CMK (cell line): ENCODE results near the gene CCDC188.

Source experiments
- DNase-seq: peaks from one replicate; pipeline ENCODE4 v3.0.0-alpha.2; 2010; ENCODE audit warnings: low read depth

CCDC188 gene

GRCh38 chr22:20150381-20151275 is at the start of gene CCDC188:
Gene CCDC188, minus strand, starts transcription at chr22:20151055. Its CDS starts 69 bp downstream, at chr22:20150986.
- DNase-seq: no peak

DNA sequence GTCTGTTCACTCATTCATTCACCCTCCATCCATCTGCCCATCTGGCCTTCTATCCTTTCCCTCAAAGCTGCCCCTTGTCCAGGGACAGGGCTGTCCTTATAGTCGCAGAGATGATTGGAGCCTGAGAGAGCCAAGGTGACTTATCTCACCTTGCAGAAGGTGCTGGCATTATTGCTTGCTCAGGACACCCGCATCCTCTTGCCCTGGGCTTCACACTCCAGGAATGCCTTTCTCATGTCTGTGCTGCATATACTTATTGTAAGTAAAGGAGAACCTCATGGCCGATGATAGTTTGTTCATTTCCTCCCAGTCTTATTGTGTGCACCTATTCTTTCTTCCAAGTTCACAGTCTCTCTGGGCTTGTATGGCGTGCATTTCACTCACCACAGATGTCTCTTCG is 49.1 kb upstream of the CCDC188 start:
- DNase-seq: no peak

GRCh38 chr22:20199413-20199842 is 48.6 kb upstream of the CCDC188 start:
- DNase-seq: no peak

DNA sequence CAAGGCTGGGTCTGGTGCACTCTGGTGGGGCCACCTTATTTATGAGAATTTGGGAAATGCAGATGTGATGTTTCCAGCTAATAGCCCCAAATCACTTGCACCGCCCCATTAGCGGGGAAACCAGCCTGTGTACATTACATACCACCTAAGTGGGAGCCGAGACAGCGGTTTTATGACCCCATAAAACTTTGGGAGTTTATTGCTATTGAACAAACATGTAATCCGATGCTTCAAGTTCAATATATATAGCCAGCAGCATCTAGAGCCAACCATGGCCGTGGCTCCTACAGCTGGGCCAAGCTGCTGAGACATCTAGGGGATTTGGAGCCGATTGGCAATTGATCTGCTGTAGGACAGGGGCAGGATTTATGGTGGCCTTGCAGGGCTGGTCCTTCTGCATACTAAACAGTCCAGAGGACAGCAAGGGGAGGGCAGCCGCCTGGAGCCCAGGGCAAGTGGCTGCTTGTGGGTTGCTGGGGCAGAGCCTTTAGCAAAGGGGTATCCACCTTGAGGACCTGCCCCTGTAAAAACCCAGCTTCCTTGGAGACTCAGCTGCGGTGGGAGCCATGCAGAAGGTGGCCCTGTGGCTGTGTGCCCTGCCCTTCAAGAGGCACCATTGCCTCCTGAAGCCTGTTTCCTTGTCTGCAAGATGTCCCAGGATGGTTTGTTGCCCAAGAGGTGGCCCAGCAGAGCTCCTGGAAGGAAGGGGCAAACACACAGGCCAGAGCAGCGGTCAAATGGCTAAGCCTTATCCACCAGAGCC is 47.9 kb upstream of the CCDC188 start:
- DNase-seq: no peak

DNA sequence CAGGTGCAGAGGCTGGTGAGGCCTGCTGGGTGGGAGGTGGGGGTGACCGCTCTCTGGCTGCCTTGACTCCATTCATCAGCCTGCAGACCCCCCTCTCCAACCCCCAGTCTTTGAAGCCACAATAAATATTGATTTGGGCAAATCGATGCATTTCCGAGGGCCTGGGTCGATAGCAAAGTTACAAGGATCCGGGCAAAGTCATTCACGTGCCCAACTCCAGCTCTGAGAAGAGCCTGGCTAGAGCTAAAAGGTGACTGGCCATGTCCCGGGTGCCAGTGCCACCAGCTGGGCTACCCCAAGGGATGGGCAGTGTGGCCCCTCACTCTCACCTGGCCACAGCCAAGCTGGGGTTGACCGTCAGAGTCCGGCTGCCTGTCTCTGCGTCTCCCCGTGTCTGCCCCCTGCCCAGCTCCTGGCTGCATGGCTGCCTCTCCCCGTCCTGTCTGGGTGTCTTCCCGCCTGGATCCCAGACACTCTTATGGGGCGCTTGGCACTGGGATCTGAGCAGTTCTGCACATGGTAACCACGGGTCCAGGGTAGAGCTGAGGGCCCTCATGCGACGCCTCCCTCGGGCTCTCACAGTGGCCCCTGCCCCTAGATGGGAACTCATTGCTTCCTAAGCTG is 46.7 kb upstream of the CCDC188 start:
- DNase-seq: no peak

DNA sequence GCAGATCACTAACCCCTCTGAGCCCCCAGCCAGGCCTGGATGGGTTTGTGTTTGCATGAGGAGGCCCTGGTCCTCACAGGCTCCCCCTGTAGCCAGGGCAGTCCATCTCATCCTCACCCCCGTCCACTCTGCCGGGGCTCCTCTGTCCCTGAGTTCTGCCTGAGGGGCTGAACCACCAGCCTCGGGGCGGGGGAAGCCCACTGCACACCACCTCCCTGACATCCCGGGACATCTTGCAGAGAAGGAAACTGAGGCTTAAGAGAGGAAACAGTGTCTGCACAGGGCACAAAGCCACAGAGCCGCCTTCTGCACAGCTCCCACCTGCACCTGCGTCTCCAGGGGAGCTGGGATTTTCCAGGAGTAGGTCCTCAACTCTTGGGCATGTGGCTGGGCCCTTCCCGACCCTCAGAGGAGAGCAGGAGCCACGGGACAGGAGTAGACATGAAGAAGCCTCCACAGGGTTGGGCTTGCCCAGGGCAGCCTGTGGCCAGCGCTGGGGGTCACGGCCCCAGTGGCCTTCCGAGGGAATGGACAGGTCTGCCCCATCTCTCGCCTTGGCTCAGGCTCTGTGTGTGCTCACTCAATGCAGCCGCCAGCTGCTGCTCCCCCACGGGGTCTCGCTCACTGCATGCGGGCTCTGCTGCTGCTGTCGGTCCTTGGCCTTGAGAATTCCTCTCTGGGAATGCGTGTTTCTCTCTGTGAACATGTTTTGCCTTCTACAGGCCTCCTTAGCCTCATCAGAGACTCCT is 45.4 kb upstream of the CCDC188 start:
- DNase-seq: no peak

DNA sequence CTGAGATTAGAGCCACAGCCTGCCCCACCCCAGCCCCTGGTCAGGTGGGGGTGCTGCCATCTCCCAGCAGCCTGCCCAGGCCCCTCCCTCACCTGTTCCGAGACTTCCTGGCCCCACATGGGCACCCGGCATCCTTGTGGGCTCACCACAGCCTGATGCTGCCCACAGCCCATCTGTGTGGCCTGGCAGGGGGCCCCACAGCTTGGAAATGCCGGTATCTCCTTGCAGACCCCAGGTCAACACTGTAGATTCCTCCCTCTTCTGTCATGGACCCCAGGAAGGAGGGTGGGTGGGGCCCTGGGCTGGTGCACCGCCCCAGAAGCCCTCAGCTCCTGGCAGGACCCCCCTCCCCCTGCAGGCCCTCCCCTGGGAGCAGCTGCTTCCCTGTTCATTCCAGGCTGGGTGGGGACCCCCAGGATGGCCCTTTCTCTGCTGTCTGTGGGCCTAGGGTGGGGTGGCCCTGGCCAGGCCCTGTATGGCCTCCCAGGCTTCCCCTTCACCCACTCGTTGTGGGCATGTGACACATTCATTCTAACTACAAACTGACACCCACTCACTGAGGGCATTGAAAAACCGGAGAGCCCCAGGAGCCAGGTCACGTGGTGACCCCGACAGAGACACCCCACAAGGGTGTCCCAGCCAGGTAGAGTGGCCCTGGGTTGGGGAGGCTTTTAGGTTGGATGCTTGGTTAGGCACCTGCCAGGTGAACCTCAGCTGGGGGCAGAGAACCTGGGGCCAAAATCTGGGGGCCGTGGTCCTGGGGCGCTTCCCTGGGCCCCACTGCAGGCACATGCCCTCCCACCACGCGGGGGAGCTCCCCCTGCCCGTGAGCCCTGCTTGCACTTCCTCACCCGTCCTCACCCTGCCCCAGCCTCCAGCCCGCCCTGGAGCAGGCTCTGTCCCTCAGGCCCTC is 44.1 kb upstream of the CCDC188 start:
- no peak for DNase-seq

GRCh38 chr22:20193761-20194494 is 43.1 kb upstream of the CCDC188 start:
- DNase-seq: no peak

DNA sequence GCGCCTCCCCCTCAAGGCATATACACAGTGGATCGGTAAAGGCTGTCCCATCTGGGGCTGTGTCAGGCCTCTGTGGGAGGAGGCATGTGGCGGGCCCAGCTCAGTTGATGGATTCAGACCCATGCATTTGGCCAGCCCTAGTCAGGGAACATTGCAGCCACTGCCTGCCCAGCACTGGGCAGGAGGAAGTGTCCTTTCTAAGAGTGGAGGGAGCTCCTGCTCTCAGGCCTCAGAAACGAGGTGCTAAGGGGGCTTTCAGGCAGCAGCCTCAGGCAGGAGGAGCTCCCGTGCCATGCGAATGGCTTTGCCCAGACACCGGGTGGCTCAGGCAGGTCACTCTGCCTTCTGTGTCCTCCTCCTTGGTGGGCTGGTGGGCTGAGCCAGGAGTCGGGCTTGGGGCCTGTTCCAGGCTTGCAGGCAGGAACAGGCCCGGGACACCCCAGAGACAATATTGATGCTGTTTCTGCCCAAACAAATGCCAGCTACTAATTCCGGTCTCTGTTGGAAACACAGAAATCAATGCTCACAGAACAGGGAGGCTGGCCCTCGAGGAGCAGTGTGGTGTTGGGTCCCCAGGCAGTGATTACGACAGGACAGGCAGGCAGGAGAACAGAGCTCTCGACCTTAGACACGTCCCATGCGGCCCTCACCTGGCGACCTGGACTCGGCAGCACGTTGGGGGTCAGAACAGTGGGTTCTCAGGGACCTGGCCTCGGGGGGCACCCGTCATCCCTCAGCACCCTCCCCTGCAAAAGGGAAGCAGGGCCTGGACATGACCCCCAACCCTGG is 42.3 kb upstream of the CCDC188 start:
- no peak for DNase-seq

- DNase-seq: no peak
Observed at GRCh38 chr22:20192293-20192971, 41.6 kb upstream of the CCDC188 start.

- no peak for DNase-seq
Observed at GRCh38 chr22:20191803-20192202, 40.9 kb upstream of the CCDC188 start.

DNA sequence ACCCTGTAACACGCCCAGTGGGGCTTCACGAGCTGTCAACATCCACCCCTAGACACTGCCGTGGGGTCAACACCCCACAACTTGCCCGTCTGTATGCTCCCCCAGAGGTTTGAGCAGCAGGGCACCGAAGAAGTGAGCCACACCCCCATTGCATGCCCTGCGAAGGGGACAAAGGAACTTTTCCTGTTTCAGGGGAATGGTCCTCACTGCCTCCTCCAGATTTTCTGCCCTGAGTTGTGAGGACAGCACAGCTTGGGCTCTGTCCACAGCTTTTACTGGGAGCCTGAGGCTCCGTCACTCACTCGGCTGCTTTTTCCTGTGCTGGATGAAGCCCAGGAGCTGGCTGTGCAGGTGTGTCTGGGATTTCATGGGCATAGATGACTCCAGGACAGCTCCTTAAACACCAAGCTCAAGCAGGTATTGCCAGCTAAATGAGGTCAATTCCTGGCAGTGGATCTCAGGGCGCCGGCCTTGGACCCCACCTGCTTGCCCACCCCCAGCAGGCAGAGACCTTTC is 40.2 kb upstream of the CCDC188 start:
- no peak for DNase-seq

GRCh38 chr22:20188567-20188877 is 37.7 kb upstream of the CCDC188 start:
- DNase-seq: no peak

DNA sequence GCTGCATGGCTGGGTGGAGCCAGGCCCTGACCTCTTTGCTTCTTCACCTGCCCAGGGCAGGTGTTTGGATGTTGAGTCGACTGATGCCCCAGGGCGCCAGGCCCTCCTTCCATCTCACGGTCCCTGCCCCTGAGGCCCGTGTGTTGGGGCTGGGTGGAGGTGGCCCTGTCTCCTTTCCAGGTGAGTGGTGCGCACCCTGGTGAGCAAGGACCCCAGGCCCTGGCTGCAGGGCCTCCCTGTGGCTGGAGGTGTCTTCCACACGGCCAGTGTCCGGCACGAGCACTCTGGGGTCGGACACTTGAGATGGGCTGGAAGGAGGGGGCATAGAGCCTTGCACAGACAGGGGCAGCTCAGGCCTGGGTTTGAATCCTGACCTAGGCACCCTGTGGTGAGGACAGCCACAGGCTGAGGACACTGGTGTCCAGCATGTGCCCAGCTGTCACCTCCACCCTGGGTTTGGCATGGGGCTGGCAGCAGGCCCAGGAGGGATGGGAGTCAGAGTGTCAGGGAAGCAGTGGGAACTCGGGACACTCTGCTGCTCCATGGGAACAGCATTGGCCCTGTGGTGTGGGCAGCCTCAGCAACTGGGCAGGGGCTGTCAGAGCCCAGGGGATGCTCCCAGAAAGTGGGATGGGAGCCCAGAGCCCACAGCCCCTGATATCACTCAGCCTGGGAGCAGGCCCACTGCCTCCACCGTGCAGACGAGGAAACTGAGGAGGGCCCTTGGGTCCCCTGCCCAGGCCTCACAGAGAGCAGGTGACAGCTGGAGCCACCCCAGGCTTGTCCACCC is 37.1 kb upstream of the CCDC188 start:
- DNase-seq: no peak

DNA sequence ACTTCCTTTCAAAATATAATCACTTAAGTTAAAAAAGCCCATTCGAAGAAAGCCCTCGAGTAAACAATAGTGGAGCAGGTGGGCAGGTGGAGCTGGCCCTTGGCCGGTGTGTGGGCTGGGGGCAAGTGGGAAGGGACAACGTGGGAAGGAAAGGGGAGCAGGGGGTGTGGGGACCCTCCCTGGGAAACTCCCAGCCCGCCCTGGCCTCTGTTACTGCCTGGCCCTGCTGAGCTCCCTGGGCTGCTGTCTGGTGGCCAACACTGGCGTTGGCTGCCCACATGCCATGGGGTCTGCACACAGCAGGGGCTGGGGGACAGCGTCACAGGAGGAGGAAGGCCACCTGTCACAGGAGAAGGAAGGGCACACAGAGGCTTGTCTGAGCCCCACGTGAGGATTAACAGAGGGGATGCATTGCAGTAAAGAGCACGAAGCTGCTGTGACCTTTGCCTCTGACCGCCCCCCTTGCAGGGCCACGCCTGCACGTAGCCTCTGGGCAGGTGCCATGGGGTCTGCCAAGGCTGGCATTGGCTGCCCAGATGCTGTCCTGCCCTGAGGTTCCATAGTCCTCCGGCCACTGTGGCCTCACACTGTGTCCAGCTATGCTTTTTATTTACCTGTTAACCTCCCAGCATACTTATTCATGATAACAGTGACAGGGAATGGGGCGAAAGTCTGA is 36.2 kb upstream of the CCDC188 start:
- DNase-seq: no peak

DNA sequence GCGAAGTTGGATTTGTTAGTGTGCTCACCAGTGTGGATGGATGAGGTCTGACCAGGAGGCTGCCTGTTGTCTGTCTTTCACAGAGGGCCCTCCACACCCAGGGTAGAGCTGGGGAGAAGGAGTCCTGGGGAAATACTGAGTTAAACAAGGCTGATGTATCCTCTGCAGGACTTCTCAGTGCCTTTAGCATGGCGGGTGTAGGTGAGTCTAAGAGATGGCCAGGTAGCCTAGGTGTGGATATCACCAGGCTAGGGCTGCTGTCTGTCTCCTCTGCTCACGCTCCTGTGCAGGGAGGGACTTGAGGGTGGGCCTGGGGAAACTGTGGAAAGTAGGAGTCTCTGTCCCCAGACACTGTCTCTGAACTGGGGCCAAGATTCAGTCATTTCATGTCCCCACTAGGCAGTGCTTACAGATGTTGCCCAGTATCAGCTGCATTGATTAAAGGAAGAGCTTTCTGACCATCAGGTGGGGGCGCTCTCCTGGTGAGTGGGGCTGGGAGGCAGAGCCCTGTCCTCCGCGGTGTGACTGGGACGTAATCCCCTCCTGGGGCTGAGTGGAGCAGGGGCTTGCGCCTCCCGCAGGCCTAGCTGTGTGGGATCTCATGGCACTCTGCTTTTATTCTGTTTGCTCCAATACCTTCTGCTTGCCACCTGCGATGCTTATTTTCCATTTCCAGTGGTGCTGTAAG is 35.5 kb upstream of the CCDC188 start:
- DNase-seq: no peak

DNA sequence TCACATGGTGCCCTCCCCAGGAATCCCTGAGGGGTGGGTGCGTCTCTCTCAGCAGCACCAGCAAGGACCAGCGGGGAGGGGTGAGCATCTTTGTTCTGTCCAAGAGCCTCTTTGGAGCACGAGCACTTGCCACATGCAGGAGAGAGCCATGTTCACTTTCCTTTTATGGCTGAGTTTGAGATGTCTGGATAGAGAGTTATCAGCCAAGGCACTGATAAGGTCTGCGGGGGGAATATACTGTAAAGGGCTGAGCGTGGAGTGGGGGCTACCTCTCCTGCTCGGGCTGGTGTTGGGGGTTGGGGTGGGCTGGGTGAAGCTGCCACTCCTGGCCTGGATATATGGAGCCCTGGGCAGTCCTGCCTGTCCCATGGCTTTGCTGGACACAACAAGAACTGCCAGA is 34.9 kb upstream of the CCDC188 start:
- DNase-seq: no peak
